Body of pancreas (tissue), 4 donors: Measurements from ENCODE around the gene CNTNAP5.

Experiments
- POLR2A ChIP-seq, 3 donors: fragments of 450-650 bp; IDR thresholded peaks; one replicate each; pipeline ENCODE4 v1.6.1; 2016; ENCODE audit warnings: antibody characterized with exemption in 3 of 3, mild to moderate bottlenecking in 2 of 3
- TF ChIP-seq, protein P1 (sequence below), 7 experiments: fragments of 450-650 bp in 4 of 7; fragments of 200-600 bp in 3 of 7; sonication (generic) in 3 of 7; IDR thresholded peaks; one replicate each; pipeline ENCODE4 v1.5.1; 2016 to 2019; ENCODE audit warnings: antibody characterized with exemption in 7 of 7

DNA sequence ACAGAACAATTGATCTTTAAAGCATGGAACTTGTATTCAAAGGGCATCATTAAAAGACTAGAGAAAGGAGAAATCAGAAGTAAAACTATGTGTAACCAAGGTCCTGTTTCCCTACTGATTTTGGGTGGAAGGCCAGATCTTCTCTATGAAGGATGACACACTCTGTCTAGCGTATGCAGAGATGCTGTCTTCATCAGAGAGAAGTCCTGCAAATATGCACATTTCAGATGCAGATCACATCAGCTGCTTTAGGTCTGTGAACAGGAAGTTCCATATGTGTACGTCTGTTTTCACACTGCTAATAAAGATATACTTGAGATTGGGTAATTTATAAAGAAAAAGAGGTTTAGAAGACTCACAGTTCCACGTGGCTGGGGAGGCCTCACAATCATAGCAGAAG lies 857.3 kb downstream of the CNTNAP5 start:
- TF ChIP-seq, protein P1, sequence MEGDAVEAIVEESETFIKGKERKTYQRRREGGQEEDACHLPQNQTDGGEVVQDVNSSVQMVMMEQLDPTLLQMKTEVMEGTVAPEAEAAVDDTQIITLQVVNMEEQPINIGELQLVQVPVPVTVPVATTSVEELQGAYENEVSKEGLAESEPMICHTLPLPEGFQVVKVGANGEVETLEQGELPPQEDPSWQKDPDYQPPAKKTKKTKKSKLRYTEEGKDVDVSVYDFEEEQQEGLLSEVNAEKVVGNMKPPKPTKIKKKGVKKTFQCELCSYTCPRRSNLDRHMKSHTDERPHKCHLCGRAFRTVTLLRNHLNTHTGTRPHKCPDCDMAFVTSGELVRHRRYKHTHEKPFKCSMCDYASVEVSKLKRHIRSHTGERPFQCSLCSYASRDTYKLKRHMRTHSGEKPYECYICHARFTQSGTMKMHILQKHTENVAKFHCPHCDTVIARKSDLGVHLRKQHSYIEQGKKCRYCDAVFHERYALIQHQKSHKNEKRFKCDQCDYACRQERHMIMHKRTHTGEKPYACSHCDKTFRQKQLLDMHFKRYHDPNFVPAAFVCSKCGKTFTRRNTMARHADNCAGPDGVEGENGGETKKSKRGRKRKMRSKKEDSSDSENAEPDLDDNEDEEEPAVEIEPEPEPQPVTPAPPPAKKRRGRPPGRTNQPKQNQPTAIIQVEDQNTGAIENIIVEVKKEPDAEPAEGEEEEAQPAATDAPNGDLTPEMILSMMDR (IDR thresholded peaks at IDR 0.05), result no peak
- TF ChIP-seq POLR2A (IDR thresholded peaks at IDR 0.05), result no peak
